Measurements from ENCODE around the gene ZNF778.

DNA sequence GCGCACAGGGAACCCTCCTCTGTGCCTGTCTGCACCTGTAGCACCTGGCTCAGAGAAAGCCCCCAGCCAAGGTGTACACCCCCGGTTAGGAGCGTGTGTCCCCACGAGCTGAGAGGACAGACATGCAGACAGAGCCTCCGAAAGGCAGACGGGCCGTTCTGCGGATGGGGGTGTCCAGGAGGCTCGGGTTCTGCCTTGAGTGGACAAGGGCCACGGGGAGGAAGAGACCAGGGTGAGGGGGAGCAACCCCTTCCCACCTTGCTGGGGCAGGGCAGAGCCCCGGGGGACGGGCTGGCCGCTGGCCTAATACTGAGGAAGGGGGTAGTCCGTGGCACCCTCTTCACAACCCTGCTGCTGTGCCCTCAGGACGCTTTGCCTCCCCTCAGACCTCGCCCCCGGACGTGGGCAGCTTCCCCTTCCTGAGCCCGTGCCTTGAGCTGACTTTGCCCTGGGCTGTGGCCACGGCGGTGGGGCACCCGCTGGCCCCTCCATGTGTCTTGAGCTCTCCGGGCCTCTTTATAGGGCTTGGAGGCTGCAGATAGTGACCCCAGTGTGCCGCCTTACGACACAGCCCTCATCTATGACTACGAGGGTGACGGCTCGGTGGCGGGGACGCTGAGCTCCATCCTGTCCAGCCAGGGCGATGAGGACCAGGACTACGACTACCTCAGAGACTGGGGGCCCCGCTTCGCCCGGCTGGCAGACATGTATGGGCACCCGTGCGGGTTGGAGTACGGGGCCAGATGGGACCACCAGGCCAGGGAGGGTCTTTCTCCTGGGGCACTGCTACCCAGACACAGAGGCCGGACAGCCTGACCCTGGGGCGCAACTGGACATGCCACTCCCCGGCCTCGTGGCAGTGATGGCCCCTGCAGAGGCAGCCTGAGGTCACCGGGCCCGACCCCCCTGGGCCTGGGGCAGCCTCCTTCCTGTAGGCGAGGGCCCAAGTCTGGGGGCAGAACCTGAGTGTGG, 22.9 kb upstream of the ZNF778 start:
- TF ChIP-seq ELF4 (CRISPR knock-in tag; IDR thresholded peaks at IDR 0.05; ENCODE audit: low read depth) (no peak), SP1 (CRISPR knock-in tag; conservative IDR thresholded peaks at IDR 0.05) (no peak), JUN (CRISPR knock-in tag; IDR thresholded peaks at IDR 0.05) (no peak), ESRRA (CRISPR knock-in tag; IDR thresholded peaks at IDR 0.05; ENCODE audit: borderline replicate concordance) (no peak), NR1H2 (CRISPR knock-in tag; IDR thresholded peaks at IDR 0.05) (no peak), EMX1 (CRISPR knock-in tag; IDR thresholded peaks at IDR 0.05) (no peak)
- TF ChIP-seq, protein P1, sequence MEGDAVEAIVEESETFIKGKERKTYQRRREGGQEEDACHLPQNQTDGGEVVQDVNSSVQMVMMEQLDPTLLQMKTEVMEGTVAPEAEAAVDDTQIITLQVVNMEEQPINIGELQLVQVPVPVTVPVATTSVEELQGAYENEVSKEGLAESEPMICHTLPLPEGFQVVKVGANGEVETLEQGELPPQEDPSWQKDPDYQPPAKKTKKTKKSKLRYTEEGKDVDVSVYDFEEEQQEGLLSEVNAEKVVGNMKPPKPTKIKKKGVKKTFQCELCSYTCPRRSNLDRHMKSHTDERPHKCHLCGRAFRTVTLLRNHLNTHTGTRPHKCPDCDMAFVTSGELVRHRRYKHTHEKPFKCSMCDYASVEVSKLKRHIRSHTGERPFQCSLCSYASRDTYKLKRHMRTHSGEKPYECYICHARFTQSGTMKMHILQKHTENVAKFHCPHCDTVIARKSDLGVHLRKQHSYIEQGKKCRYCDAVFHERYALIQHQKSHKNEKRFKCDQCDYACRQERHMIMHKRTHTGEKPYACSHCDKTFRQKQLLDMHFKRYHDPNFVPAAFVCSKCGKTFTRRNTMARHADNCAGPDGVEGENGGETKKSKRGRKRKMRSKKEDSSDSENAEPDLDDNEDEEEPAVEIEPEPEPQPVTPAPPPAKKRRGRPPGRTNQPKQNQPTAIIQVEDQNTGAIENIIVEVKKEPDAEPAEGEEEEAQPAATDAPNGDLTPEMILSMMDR (IDR thresholded peaks at IDR 0.05): no peak
- TF ChIP-seq, protein P2, sequence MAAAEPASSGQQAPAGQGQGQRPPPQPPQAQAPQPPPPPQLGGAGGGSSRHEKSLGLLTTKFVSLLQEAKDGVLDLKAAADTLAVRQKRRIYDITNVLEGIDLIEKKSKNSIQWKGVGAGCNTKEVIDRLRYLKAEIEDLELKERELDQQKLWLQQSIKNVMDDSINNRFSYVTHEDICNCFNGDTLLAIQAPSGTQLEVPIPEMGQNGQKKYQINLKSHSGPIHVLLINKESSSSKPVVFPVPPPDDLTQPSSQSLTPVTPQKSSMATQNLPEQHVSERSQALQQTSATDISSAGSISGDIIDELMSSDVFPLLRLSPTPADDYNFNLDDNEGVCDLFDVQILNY (CRISPR knock-in tag; IDR thresholded peaks at IDR 0.05): no peak
- TF ChIP-seq, protein P3, sequence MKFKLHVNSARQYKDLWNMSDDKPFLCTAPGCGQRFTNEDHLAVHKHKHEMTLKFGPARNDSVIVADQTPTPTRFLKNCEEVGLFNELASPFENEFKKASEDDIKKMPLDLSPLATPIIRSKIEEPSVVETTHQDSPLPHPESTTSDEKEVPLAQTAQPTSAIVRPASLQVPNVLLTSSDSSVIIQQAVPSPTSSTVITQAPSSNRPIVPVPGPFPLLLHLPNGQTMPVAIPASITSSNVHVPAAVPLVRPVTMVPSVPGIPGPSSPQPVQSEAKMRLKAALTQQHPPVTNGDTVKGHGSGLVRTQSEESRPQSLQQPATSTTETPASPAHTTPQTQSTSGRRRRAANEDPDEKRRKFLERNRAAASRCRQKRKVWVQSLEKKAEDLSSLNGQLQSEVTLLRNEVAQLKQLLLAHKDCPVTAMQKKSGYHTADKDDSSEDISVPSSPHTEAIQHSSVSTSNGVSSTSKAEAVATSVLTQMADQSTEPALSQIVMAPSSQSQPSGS (CRISPR knock-in tag; IDR thresholded peaks at IDR 0.05; ENCODE audit: borderline replicate concordance, low read depth): no peak
- TF ChIP-seq, protein P4, sequence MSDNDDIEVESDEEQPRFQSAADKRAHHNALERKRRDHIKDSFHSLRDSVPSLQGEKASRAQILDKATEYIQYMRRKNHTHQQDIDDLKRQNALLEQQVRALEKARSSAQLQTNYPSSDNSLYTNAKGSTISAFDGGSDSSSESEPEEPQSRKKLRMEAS (CRISPR knock-in tag; IDR thresholded peaks at IDR 0.05): no peak
- TF ChIP-seq, protein P5, sequence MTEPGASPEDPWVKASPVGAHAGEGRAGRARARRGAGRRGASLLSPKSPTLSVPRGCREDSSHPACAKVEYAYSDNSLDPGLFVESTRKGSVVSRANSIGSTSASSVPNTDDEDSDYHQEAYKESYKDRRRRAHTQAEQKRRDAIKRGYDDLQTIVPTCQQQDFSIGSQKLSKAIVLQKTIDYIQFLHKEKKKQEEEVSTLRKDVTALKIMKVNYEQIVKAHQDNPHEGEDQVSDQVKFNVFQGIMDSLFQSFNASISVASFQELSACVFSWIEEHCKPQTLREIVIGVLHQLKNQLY (CRISPR knock-in tag; IDR thresholded peaks at IDR 0.05): no peak
- TF ChIP-seq, protein P6, sequence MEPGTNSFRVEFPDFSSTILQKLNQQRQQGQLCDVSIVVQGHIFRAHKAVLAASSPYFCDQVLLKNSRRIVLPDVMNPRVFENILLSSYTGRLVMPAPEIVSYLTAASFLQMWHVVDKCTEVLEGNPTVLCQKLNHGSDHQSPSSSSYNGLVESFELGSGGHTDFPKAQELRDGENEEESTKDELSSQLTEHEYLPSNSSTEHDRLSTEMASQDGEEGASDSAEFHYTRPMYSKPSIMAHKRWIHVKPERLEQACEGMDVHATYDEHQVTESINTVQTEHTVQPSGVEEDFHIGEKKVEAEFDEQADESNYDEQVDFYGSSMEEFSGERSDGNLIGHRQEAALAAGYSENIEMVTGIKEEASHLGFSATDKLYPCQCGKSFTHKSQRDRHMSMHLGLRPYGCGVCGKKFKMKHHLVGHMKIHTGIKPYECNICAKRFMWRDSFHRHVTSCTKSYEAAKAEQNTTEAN (CRISPR knock-in tag; IDR thresholded peaks at IDR 0.05): no peak
